Stimulated activated CD4-positive, alpha-beta T cell treated with anti-CD3 and anti-CD28 coated beads, Interleukin-1b, Interleukin-23, amount 100 ng/mL, for 24 hours (primary cell): ENCODE measurements around the gene GARIN5B.

Experiments
- DNase-seq, 4 experiments: peaks; one replicate each; pipeline ENCODE4 v3.0.0-alpha.2; 2020; ENCODE audit warnings: low read depth in 4 of 4, low spot score in 1 of 4

Gene GARIN5B

GRCh38 chr19:55372316-55373081 is 9.4 kb upstream of the GARIN5B start:
- no peak for DNase-seq

- DNase-seq, result no peak
Observed at GRCh38 chr19:55370305-55370988, 7.4 kb upstream of the GARIN5B start, which contains the start of gene IL11. IL11 (minus strand) TSS chr19:55370463; CDS start chr19:55370310, 153 bp downstream.

- no peak for DNase-seq
Observed at GRCh38 chr19:55369653-55370304, 6.7 kb upstream of the GARIN5B start.

- DNase-seq, result no peak
Observed at GRCh38 chr19:55368701-55369563, 5.9 kb upstream of the GARIN5B start.

GRCh38 chr19:55368106-55368505 is 5.0 kb upstream of the GARIN5B start:
- no peak for DNase-seq

GRCh38 chr19:55366790-55367189 is 3.7 kb upstream of the GARIN5B start:
- DNase-seq, result no peak

- DNase-seq, result no peak
Observed at GRCh38 chr19:55365964-55366363, 2.9 kb upstream of the GARIN5B start.

GRCh38 chr19:55365245-55365644 is 2.2 kb upstream of the GARIN5B start:
- DNase-seq, result no peak

- DNase-seq, result no peak
Observed at GRCh38 chr19:55362174-55362989, 678 bp downstream of the GARIN5B start.

GRCh38 chr19:55360902-55361301 is 2.2 kb downstream of the GARIN5B start:
- DNase-seq, result no peak

- no peak for DNase-seq
Observed at GRCh38 chr19:55358943-55359908, 3.8 kb downstream of the GARIN5B start.

GRCh38 chr19:55358493-55358892 is 4.6 kb downstream of the GARIN5B start:
- no peak for DNase-seq

- DNase-seq, result no peak
Observed at GRCh38 chr19:55355213-55355821, 7.7 kb downstream of the GARIN5B start.

- no peak for DNase-seq
Observed at GRCh38 chr19:55354698-55355212, 8.3 kb downstream of the GARIN5B start, which contains the start of gene COX6B2. COX6B2 (minus strand) TSS chr19:55354719; CDS start chr19:55354521, 198 bp downstream.

- DNase-seq, result peak in 3 of 4 experiments; percentile 33 to 45 (median 41)
Observed at GRCh38 chr19:55353803-55354697, 9.0 kb downstream of the GARIN5B start.

GRCh38 chr19:55353356-55353802 is 9.7 kb downstream of the GARIN5B start:
- DNase-seq, result no peak

- DNase-seq, result no peak
Observed at GRCh38 chr19:55352549-55353145, 10.4 kb downstream of the GARIN5B start.
